Retinal pigment epithelial cell (primary cell): ENCODE measurements around the gene PIH1D1.

ENCODE experiments used
- DNase-seq: peaks from one replicate; pipeline ENCODE4 v3.0.0-alpha.2; 2010; ENCODE audit warnings: low read depth
- H3K4me3 ChIP-seq: 2 replicates; pipeline ENCODE4 v1.5.1; 2011; ENCODE audit warnings: mild to moderate bottlenecking, low read length, control low read depth, moderate library complexity
- TF ChIP-seq, protein P1 (sequence below): conservative IDR thresholded peaks from 2 replicates; pipeline ENCODE4 v1.5.1; 2011; ENCODE audit warnings: low read depth, low read length, control low read depth, inconsistent platforms

The PIH1D1 gene

DNA sequence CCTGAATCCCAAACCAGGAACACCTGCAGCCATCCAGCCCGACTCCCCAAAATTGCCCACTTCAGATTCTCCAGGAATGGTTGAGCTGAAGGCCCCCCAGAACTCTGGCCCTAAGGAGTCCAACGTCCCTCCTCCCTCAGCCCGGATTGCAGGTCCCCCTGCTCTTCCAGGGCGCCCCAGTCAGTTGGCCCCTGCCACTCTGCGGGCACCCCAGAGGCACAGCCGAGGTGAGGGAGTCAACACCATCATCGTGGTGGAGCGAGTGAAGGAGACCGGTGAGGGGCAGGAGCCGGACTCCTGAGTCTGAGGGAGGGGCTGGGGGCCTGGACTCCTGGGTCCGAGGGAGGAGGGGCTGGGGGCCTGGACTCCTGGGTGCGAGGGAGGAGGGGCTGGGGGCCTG is 24.3 kb downstream of the PIH1D1 start:
- no peak for DNase-seq
- no peak overlapping the region for H3K4me3 ChIP-seq
- TF ChIP-seq, protein P1, sequence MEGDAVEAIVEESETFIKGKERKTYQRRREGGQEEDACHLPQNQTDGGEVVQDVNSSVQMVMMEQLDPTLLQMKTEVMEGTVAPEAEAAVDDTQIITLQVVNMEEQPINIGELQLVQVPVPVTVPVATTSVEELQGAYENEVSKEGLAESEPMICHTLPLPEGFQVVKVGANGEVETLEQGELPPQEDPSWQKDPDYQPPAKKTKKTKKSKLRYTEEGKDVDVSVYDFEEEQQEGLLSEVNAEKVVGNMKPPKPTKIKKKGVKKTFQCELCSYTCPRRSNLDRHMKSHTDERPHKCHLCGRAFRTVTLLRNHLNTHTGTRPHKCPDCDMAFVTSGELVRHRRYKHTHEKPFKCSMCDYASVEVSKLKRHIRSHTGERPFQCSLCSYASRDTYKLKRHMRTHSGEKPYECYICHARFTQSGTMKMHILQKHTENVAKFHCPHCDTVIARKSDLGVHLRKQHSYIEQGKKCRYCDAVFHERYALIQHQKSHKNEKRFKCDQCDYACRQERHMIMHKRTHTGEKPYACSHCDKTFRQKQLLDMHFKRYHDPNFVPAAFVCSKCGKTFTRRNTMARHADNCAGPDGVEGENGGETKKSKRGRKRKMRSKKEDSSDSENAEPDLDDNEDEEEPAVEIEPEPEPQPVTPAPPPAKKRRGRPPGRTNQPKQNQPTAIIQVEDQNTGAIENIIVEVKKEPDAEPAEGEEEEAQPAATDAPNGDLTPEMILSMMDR: no peak

DNA sequence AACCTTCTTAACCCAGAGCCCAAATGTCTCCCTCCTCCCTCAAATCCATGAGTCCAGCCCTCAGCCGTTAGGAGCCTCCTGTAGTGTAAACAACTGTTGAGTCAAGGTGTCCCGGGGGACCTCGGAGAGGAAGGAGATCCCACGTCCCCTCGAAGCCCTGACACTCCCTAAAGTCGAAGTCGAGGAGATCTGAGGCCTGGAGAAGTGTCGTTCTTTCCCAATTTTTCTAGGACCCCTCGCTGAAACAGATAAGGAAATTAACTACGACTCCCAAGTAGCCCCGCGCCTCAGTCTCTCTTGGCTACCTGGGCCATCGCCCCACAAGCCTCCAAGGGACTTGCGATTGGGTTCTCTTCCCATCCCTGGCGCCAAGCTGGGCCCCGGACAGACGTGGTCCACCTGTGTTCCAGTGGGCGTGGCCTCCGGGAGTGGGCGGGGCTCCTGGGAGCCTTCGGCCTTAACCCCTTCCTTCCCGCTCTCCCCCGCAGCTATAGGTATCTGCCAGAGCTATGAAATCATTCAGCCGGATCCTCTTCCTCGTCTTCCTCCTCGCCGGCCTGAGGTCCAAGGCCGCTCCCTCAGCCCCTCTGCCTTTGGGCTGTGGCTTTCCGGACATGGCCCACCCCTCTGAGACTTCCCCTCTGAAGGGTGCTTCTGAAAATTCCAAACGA is 25.6 kb downstream of the PIH1D1 start:
- no peak for DNase-seq
- no peak overlapping the region for H3K4me3 ChIP-seq
- TF ChIP-seq, protein P1: no peak

DNA sequence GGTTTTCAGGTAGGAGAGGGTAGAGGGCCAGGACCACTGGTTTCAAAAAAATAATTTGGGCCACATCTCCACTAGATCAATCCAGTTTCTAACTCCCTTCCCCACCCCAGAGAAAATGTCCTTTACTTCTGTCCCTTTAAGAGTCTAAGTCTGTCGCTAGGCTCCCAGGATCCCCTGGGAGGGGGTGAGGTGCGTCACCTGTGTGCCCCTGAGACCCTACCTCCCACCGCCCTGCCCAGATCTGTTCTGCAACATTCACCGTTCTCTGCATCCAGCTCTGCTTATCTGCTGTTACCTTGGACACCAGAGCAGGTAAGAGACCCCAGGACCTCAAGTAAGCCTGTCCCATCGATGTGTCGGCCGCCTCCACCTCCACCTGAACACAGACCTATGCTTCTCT is 26.4 kb downstream of the PIH1D1 start, which contains the start of gene GFY:
Gene GFY, plus strand, starts transcription at position 211 of the 400 bp plus-strand sequence. CDS start 1,043 bp downstream, outside the sequence.
- TF ChIP-seq, protein P1: no peak
- no peak within 1 kb of the TSS for H3K4me3 ChIP-seq
- DNase-seq: no peak

DNA sequence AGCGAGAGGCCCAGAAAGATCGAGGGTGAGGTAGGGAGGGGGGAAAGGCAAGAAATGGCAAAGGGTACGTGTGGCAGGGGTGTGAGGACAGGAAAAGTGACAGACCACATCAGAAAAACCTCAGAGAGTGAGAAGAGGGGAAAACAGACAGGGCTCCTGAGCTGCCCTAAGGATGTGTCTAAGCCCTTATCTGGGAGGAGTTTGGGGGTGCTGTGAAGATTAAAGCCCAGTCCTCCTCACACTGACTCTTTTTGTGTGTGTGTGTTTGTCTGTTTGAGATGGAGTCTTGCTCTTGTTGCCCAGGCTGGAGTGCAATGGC is 27.7 kb downstream of the PIH1D1 start:
- DNase-seq: no peak
- no peak overlapping the region for H3K4me3 ChIP-seq
- TF ChIP-seq, protein P1: no peak

DNA sequence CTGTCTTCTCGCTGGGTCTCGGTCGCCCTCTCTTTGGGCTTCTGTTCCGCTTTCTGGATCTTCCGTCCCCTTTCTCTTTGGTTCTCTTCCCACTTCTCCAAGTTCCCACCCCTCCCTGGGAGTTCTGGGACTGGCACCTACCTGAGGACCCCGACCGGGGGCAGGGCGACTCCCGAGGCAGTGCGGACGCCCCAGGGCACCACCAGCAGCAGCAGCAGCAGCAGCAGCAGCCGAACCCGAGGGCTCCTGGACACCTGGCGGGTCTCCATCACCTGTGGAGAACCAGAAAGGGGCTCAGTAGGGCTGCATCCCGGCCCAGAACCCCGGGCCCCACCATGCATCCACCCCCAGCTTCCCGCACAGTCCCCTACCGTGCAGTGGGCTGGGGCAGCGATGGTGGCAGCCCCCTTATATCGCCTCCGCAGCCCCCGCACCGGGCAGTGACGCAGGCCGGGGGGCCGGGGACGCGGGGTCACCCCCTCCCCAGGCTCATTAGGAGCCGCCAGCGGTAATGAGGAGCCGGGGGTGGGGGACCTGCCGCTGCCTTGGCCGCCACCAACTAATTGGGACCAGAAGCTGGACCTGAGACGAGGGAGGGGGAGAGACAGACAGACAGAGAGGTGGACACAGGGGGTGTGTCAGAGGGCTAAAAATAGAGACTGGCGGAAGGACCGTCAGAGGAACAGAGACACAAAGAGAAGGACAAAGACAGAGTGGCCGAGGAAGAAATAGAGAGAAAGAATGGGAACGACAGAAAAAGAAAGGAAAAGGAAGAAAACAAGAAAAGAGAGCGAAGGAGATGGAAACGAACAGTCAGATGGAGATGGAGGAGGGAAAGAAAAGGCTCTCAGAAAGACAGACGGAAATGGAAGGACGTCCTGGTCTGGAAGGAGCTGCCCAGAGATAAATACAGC is 28.3 kb downstream of the PIH1D1 start, which contains the start of gene PTH2:
Gene PTH2, minus strand, starts transcription at position 371 of the 914 bp plus-strand sequence. Its CDS starts 102 bp downstream, at position 269.
- DNase-seq: no peak
- TF ChIP-seq, protein P1: no peak
- H3K4me3 ChIP-seq: no peak within 1 kb of the TSS

DNA sequence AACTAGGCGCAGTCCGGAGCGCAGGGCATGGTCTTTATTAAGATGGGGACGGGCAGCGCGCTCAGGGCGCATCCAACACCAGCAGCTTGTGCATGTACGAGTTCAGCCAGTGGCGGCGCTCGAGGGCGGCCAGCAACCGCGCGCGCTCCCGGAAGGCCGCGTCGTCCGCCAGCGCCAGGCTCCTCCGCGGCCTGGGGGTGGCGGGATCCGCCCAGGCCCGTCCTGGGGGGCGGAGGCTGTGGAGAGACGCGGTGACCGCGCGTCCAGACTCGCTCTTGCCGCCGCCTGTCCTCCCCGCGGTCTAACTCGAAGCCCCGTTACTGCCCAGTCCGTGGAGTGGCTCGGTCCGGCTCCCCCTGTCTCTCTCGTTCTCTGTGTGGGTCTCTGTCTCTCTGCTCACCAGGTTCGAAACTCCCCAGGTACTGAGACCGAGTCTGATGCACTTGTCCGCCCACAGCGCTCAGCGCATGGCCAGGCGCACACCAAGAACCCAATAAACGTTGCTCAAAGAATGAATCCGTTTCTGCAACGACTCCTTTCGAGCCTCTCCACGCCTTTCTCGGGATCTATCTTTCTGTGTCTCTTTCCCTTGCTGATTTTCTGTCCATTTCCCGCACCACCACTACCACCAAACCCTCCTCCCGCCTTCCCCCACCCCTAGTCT is 29.1 kb downstream of the PIH1D1 start:
- TF ChIP-seq, protein P1: peak; percentile 31
- no peak for DNase-seq
- H3K4me3 ChIP-seq: no peak overlapping the region
